Activated naive CD4-positive, alpha-beta T cell treated with anti-CD3 and anti-CD28 coated beads, Interleukin-2, amount 50 U/mL, for 16 hours (primary cell): ENCODE data around the gene SKI.

Source experiments
- DNase-seq: peaks from one replicate; pipeline ENCODE4 v3.0.0-alpha.2; 2020

Gene SKI

GRCh38 chr1:2228157-2228594, at the start of gene SKI:
TSS of gene SKI (plus strand) at chr1:2228319. CDS start at chr1:2228767, 448 bp downstream.
- DNase-seq: no peak

DNA sequence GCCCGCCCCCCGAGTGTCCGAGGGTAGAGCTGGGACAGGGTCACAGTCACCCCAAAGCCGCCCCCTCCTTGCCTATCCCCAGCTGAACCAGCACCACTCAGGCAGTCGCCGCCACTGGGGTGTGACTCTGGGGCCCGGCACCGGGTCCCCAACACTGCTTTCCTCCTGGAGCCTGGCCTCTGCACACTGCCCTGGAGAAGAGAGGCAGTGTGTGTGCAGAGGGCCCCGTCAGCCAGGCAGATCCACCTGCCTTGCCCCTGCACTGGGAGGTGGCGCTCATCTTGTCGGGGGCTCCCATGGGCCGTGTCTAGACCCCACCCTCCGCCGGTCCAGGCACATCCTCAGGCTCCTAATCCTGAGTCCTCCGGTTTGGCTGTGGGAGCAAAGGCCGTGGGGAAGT, 49.2 kb upstream of the SKI start:
- DNase-seq: no peak

- no peak for DNase-seq
Measured at GRCh38 chr1:2179283-2180013, 48.7 kb upstream of the SKI start.

DNA sequence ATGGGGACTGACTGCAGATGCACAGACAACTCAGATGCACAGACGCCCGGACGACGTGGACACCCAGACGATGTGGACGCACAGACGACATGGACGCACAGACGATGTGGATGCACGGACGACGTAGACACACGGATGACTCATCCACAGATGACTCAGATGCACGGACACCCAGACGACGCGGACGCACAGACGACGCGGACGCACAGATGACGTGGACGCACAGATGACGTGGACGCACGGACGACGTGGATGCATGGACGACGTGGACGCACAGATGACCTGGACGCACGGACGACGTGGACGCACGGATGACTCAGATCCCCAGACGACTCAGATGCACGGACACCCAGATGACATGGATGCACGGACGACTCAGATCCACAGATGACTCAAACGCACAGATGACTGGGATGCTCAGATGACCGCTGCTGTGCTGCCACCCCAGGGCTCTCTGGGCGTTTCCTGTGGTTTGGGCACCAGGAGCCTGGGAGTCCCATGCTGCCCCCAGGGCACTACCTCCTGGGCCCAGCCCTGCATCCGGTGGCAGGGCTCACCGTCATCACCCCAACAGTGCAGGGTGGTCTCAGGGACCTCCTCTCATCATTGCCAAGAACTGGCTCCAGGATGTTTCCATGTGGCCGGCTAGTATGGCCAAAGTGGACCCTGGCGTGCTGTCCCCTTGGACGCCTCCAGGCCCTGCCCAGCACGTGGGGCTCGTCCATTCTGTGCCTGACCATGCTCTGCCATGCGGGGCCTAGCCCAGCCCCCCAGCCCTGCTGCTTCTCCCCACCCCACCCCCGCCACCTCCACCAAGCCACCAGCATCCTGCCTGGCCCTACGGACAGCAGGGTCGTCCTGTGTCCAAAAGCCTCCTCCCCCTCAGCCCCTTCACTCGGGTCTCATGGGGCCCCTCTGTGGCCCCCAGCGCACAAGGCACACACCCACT, 47.5 kb upstream of the SKI start:
- DNase-seq: no peak

GRCh38 chr1:2181271-2181670, 46.8 kb upstream of the SKI start:
- DNase-seq: no peak

GRCh38 chr1:2181752-2182151, 46.4 kb upstream of the SKI start:
- DNase-seq: no peak

DNA sequence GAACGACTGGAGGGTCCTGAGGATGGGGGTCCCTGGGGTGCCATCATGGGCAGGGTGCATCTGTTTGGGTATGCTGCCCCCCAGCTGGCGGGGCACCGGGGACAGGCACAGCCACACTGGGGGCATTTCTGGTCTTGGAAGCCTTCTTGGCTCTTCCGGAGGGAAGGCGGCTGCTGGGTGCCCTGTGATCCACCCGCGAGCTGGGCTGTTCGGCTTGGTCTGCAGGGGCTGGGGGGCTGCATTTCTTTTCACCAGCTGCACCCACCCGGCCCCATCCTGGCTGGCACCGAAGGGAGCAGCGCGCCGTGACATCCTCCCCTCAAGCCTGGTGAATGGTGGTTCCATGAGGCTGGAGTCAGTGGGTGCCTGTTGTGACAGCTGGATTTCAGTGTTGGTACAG, 45.7 kb upstream of the SKI start:
- no peak for DNase-seq

DNA sequence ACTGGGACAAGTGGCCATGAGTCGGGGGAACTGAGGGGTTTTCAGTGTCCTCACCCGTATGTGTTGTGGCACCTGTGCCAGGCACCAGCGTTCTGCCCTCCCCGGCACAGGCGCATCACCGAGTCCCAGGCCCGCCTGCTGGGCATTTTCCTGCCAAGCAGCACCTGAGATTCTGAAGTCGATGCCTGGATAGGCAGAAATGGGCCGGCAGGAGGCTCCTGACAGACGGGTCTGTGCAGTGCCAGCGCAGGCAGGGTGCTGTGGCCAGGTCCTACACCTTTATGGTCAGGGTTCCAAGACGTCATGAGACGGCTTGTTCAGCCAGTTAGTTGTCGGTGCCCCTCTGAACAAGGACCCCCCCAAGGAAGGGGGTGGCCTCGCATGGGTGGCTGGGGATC, 44.2 kb upstream of the SKI start:
- DNase-seq: no peak

GRCh38 chr1:2184531-2184930, 43.6 kb upstream of the SKI start:
- no peak for DNase-seq

GRCh38 chr1:2184934-2185333, 43.2 kb upstream of the SKI start:
- DNase-seq: no peak

GRCh38 chr1:2185880-2186855, 42.0 kb upstream of the SKI start:
- DNase-seq: no peak

DNA sequence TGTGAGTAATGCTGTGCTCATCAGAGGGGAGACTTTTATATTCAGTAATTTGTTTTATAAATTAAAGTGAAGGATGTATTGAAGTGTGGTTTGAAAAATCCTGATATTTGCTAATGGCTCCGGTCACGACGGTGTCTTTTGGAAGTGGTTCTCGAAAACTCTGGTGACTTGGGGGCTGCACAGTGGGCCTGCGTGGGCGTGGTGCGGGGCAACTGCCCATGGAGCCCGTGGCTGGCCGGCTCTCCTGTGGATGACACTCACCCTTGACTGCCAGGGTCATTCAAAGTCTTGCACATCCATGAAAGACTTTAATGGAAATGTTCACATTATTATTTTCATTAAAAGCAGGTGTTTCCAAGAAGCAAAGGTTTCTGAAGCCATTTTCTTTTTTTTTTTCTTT, 41.2 kb upstream of the SKI start:
- DNase-seq: no peak

DNA sequence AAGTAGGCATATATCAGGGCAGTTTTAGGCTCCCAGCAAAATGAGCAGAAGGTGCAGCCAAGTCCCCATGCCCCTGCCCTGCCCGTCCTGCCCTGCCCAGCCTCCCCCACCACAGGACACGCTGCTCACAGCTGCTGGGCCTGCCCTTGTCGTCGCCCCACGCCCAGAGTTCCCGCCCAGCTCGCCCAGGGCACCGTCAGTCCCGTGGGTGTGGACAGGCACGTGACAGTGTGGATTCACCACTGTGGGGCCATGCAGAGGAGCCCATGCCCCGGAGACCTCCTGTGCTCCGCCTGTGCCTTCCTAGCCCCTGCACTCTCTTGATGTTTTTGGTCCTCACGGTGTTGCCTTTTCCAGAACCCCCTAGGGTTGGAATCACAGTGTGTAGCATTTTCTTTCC, 40.5 kb upstream of the SKI start:
- DNase-seq: no peak

DNA sequence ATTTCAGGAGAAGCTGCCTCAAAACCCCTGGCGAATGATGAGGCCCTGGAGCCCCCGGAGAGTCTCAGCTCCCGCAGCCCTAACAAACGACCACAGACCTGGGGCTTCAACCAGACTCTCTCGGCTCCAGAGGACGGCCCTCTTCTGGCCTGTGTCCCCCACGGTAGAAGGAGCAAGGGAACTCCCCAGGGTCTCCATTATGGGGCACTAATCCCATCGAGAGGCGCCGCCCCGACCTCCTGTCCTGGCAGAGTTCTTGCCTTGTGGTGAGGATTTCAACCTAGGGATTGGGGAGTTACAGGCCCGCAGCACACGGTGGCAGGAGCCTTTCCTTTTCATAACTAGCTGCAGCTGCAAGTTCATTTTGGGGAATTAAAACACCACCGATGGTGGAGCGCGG, 39.8 kb upstream of the SKI start:
- DNase-seq: no peak

GRCh38 chr1:2189459-2190425, 38.4 kb upstream of the SKI start:
- peak; percentile 90 for DNase-seq

GRCh38 chr1:2190491-2190976, 37.6 kb upstream of the SKI start:
- no peak for DNase-seq

DNA sequence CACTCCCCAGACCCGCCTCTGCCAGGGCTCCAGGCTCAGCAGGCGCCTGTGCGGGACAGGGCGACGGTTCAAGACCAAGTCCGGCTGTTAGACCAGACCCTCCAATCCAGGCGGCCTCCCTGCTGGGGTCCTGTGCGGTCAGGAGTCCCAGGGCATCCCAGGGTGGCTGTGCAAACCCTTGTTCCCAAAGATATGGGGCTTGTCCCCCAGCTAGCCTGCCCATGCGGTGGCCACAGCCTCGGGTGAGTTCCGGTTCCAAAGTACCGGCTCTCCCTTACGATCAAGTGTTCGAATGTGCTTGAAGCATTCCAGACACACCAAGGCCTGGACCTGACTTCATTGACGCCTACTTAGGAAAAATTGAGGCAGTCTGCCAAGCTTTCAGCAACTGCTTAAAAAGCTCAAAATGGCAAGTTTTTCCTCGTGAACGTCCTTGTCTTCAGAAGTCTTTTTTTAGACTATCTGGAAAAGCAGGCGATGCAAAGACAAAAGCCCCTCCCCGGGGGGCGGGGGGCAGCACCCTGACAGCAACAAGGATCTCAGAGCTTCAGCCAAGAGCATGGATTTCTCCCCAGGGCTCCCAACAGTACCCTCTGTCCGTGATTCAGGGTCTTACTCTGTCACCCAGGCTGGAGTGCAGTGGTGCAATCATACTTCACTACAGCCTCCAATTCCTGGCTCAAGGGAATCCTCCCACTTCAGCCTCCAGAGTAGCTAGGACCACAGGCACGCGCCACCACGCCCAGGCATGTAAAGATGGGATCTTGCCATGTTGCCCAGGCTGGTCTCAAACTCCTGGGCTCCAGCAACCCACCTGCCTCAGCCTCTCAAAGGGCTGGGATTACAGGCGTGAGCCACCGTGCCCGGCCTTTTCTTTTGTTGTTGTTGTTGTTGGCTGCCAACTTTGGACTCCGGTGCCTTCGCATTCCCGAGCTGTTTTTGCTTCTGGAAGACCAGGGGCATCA, 35.8 kb upstream of the SKI start:
- no peak for DNase-seq

GRCh38 chr1:2193514-2194281, 34.4 kb upstream of the SKI start:
- no peak for DNase-seq

GRCh38 chr1:2194319-2194897, 33.7 kb upstream of the SKI start, which contains the start of gene FAAP20:
TSS of gene FAAP20 (minus strand) at chr1:2194772. CDS start at chr1:2194749, 23 bp downstream.
- DNase-seq: peak; percentile 67
